WTC11 (cell line): ENCODE data around the gene CNIH3. TPM values are rescaled to one million over a fixed set of nuclear protein-coding genes. Genes with fewer than 3 reads are reported as not detected.
"Not testable (repeated sequence)": the region's sequence is repeated elsewhere in the genome, so short reads cannot be mapped to it uniquely, and the experiment has no call there.

ENCODE experiments used
- ATAC-seq: fragments of 200-7000 bp; cut with Tn5 transposase; 2 replicates; pipeline ENCODE4 v1.10.0; 2021; ENCODE audit warnings: mild to moderate bottlenecking, moderate library complexity
- CTCF ChIA-PET: fragments of 300-600 bp; sonication (Branson Sonifier 250); formaldehyde crosslinking; loops from one replicate; lab custom pipeline; 2021; ENCODE audit warnings: antibody characterized with exemption; lab: Charles Lee
- POLR2A ChIA-PET: fragments of 350-600 bp; sonication (Branson Sonifier 250); formaldehyde crosslinking; loops from one replicate; lab custom pipeline; 2021; ENCODE audit warnings: antibody characterized with exemption; lab: Charles Lee
- DNase-seq: peaks from one replicate; pipeline ENCODE4 v3.0.0; 2021; ENCODE audit warnings: low spot score
- H3K27ac Mint-ChIP-seq: 2 replicates; pipeline ENCODE4 v1.8.0; 2021; ENCODE audit warnings: mixed read lengths
- H3K27me3 Mint-ChIP-seq: 2 replicates; pipeline ENCODE4 v1.8.0; 2021; ENCODE audit warnings: low read depth, mild to moderate bottlenecking, moderate library complexity, mixed read lengths
- H3K36me3 Mint-ChIP-seq: 2 replicates; pipeline ENCODE4 v1.8.0; 2021; ENCODE audit warnings: mixed read lengths
- H3K4me1 Mint-ChIP-seq: 2 replicates; pipeline ENCODE4 v1.8.0; 2022; ENCODE audit warnings: mixed read lengths
- H3K4me3 Mint-ChIP-seq: 2 replicates; pipeline ENCODE4 v1.8.0; 2021; ENCODE audit warnings: mild to moderate bottlenecking, moderate library complexity, mixed read lengths
- H3K9me3 Mint-ChIP-seq: 2 replicates; pipeline ENCODE4 v1.8.0; 2021; ENCODE audit warnings: mixed read lengths
- AR ChIP-seq: fragments of 250-450 bp; sonication (Bioruptor Pico); IDR thresholded peaks from 2 replicates; pipeline ENCODE4 v1.9.0; 2021; ENCODE audit warnings: mild to moderate bottlenecking
- ATF2 ChIP-seq: sonication (generic); formaldehyde crosslinking; IDR thresholded peaks from 2 replicates; pipeline ENCODE4 v1.8.1; 2022; ENCODE audit warnings: low read depth, missing genetic modification reagents, borderline replicate concordance
- CREB1 ChIP-seq: sonication (generic); formaldehyde crosslinking; IDR thresholded peaks from 2 replicates; pipeline ENCODE4 v1.8.0; 2023; ENCODE audit warnings: mild to moderate bottlenecking, missing genetic modification reagents
- E2F5 ChIP-seq: sonication (generic); formaldehyde crosslinking; IDR thresholded peaks from 2 replicates; pipeline ENCODE4 v1.8.1; 2022; ENCODE audit warnings: mild to moderate bottlenecking, moderate library complexity, missing genetic modification reagents
- ELF4 ChIP-seq: sonication (generic); formaldehyde crosslinking; IDR thresholded peaks from 2 replicates; pipeline ENCODE4 v1.8.1; 2022; ENCODE audit warnings: low read depth, mild to moderate bottlenecking, moderate library complexity, missing genetic modification reagents
- ESRRA ChIP-seq: sonication (generic); formaldehyde crosslinking; IDR thresholded peaks from 2 replicates; pipeline ENCODE4 v1.8.1; 2022; ENCODE audit warnings: mild to moderate bottlenecking, missing genetic modification reagents, borderline replicate concordance
- ETV6 ChIP-seq: sonication (generic); formaldehyde crosslinking; IDR thresholded peaks from 2 replicates; pipeline ENCODE4 v1.8.1; 2022; ENCODE audit warnings: mild to moderate bottlenecking, missing genetic modification reagents
- FOXP1 ChIP-seq: sonication (generic); formaldehyde crosslinking; IDR thresholded peaks from 2 replicates; pipeline ENCODE4 v1.8.0; 2022; ENCODE audit warnings: missing genetic modification reagents, mild to moderate bottlenecking, moderate library complexity, borderline replicate concordance
- GTF2I ChIP-seq: fragments of 250-450 bp; sonication (Bioruptor Pico); conservative IDR thresholded peaks from 2 replicates; pipeline ENCODE4 v1.4.0; 2021; ENCODE audit warnings: mild to moderate bottlenecking
- HMGA2 ChIP-seq: fragments of 250-450 bp; sonication (Bioruptor Pico); IDR thresholded peaks from 2 replicates; pipeline ENCODE4 v1.4.0; 2021; ENCODE audit warnings: mild to moderate bottlenecking, moderate library complexity
- HMGXB4 ChIP-seq: sonication (generic); formaldehyde crosslinking; IDR thresholded peaks from 2 replicates; pipeline ENCODE4 v1.8.1; 2023; ENCODE audit warnings: mild to moderate bottlenecking, moderate library complexity, missing genetic modification reagents
- NFE2L1 ChIP-seq: sonication (generic); formaldehyde crosslinking; IDR thresholded peaks from 2 replicates; pipeline ENCODE4 v1.8.1; 2023; ENCODE audit warnings: missing genetic modification reagents
- NR1H2 ChIP-seq: sonication (generic); formaldehyde crosslinking; IDR thresholded peaks from 2 replicates; pipeline ENCODE4 v1.9.0; 2021; ENCODE audit warnings: mild to moderate bottlenecking, moderate library complexity, missing genetic modification reagents
- NR2C2 ChIP-seq: sonication (generic); formaldehyde crosslinking; IDR thresholded peaks from 2 replicates; pipeline ENCODE4 v1.8.0; 2022; ENCODE audit warnings: mild to moderate bottlenecking, missing genetic modification reagents
- NR3C1 ChIP-seq: sonication (generic); formaldehyde crosslinking; conservative IDR thresholded peaks from 2 replicates; pipeline ENCODE4 v1.8.1; 2023; ENCODE audit warnings: low read depth, mild to moderate bottlenecking, missing genetic modification reagents
- TEAD4 ChIP-seq: sonication (generic); formaldehyde crosslinking; IDR thresholded peaks from 2 replicates; pipeline ENCODE4 v1.8.0; 2022; ENCODE audit warnings: mild to moderate bottlenecking, missing genetic modification reagents
- USF2 ChIP-seq: sonication (generic); formaldehyde crosslinking; IDR thresholded peaks from 2 replicates; pipeline ENCODE4 v1.8.1; 2023; ENCODE audit warnings: mild to moderate bottlenecking, missing genetic modification reagents, moderate library complexity
- ZBTB21 ChIP-seq: sonication (generic); formaldehyde crosslinking; IDR thresholded peaks from 2 replicates; pipeline ENCODE4 v1.8.1; 2023; ENCODE audit warnings: mild to moderate bottlenecking, missing genetic modification reagents, borderline replicate concordance
- ZNF263 ChIP-seq: sonication (generic); formaldehyde crosslinking; IDR thresholded peaks from 2 replicates; pipeline ENCODE4 v1.8.1; 2022; ENCODE audit warnings: low read depth, mild to moderate bottlenecking, moderate library complexity, missing genetic modification reagents
- ZNF396 ChIP-seq: fragments of 250-450 bp; sonication (Bioruptor Pico); IDR thresholded peaks from 2 replicates; pipeline ENCODE4 v1.8.0; 2021; ENCODE audit warnings: mild to moderate bottlenecking, moderate library complexity, borderline replicate concordance
- ZNF423 ChIP-seq: fragments of 250-450 bp; sonication (Bioruptor Pico); IDR thresholded peaks from 2 replicates; pipeline ENCODE4 v2.1.2; 2022; ENCODE audit warnings: mild to moderate bottlenecking, moderate library complexity
- ZSCAN18 ChIP-seq: fragments of 250-450 bp; sonication (Bioruptor Pico); IDR thresholded peaks from 2 replicates; pipeline ENCODE4 v2.1.2; 2022; ENCODE audit warnings: mild to moderate bottlenecking, moderate library complexity
- total RNA-seq: library from RNA; stranded (reverse); gene quantifications from 3 replicates; pipeline ENCODE4 v1.2.3, GENCODE V29; 2021

The CNIH3 gene
- total RNA-seq, 1 experiment from 2014 or later: 8.1 TPM

- H3K27me3 Mint-ChIP-seq, H3K36me3 Mint-ChIP-seq, H3K4me1 Mint-ChIP-seq, POLR2A ChIA-PET, H3K27ac Mint-ChIP-seq, DNase-seq, H3K9me3 Mint-ChIP-seq, ATAC-seq, H3K4me3 Mint-ChIP-seq: not testable (repeated sequence)
- CTCF ChIA-PET: interaction anchor here (0.9 to 1.7 kb wide), 2 partner anchors 15 to 165 kb away, joined by 3 to 7 read pairs; no protein-coding TSS in a partner anchor
Observed at GRCh38 chr1:224686140-224686539, 70.0 kb downstream of the CNIH3 start.

- ATAC-seq: no peak
- peaks cover 7% of the 10 kb centered on the region; the same call in 1 of the 2 replicates for H3K9me3 Mint-ChIP-seq
- no peak for DNase-seq
- H3K36me3 Mint-ChIP-seq: peaks cover 6% of the 10 kb centered on the region
- no peak for TF ChIP-seq HMGXB4
- TF ChIP-seq ZNF263: no peak
- no peak for TF ChIP-seq E2F5 (CRISPR knock-in tag)
- no peak for TF ChIP-seq ESRRA (CRISPR knock-in tag)
- no peak for TF ChIP-seq ZBTB21 (CRISPR knock-in tag)
- TF ChIP-seq NR1H2 (CRISPR knock-in tag): no peak
- no peak for TF ChIP-seq NR3C1 (CRISPR knock-in tag)
- no peak for TF ChIP-seq ZNF396 (CRISPR knock-in tag)
- no peak for TF ChIP-seq GTF2I (CRISPR knock-in tag)
- no peak for TF ChIP-seq ELF4 (CRISPR knock-in tag)
- TF ChIP-seq ZNF423 (CRISPR knock-in tag): no peak
- TF ChIP-seq HMGA2 (CRISPR knock-in tag): no peak
- no peak for TF ChIP-seq NFE2L1
- POLR2A ChIA-PET: no interaction called here
- no peaks in the 10 kb centered on the region for H3K27me3 Mint-ChIP-seq
- CTCF ChIA-PET: interaction anchor here (1.5 to 1.7 kb wide), 2 partner anchors 14 to 47 kb away, joined by 4 to 7 read pairs; no protein-coding TSS in a partner anchor
- no peaks in the 10 kb centered on the region for H3K4me1 Mint-ChIP-seq
- H3K4me3 Mint-ChIP-seq: no peak overlapping the region
- H3K27ac Mint-ChIP-seq: no peak overlapping the region
Observed at GRCh38 chr1:224687465-224687864, 71.3 kb downstream of the CNIH3 start.

- peaks cover 6% of the 10 kb centered on the region for H3K36me3 Mint-ChIP-seq
- POLR2A ChIA-PET: no interaction called here
- no peak for TF ChIP-seq CREB1
- no peak for TF ChIP-seq USF2
- TF ChIP-seq NR2C2 (CRISPR knock-in tag): no peak
- no peak for TF ChIP-seq TEAD4 (CRISPR knock-in tag)
- TF ChIP-seq FOXP1 (CRISPR knock-in tag): no peak
- no peak for TF ChIP-seq ETV6 (CRISPR knock-in tag)
- no peak for TF ChIP-seq NR1H2 (CRISPR knock-in tag)
- no peak for TF ChIP-seq ZSCAN18 (CRISPR knock-in tag)
- TF ChIP-seq GTF2I (CRISPR knock-in tag): no peak
- TF ChIP-seq ATF2 (CRISPR knock-in tag): no peak
- TF ChIP-seq AR (CRISPR knock-in tag): no peak
- TF ChIP-seq HMGXB4: no peak
- no peak for TF ChIP-seq ZNF423 (CRISPR knock-in tag)
Observed at GRCh38 chr1:224689374-224689773, 73.3 kb downstream of the CNIH3 start.

More at GRCh38 chr1:224689374-224689773, 73.3 kb downstream of the CNIH3 start:
- H3K9me3 Mint-ChIP-seq: peaks cover 7% of the 10 kb centered on the region; the same call in 1 of the 2 replicates
- H3K27me3 Mint-ChIP-seq: no peaks in the 10 kb centered on the region
- DNase-seq: no peak
- H3K4me3 Mint-ChIP-seq: no peak overlapping the region
- H3K27ac Mint-ChIP-seq: no peak overlapping the region
- CTCF ChIA-PET: interaction anchor here (0.8 to 1.2 kb wide), 3 partner anchors 12 to 233 kb away, joined by 3 to 7 read pairs (median 4); no protein-coding TSS in a partner anchor
- H3K4me1 Mint-ChIP-seq: no peaks in the 10 kb centered on the region
- ATAC-seq: peak; percentile 59
